Heart left ventricle (tissue), 16 donors: ENCODE results near the gene TRIM9. TPM values are rescaled to one million over a fixed set of nuclear protein-coding genes. Genes with fewer than 3 reads are reported as not detected.

Source experiments
- ATAC-seq, 4 donors: fragments of 200-7000 bp; cut with Tn5 transposase; one replicate each; pipeline ENCODE4 v1.9.1; 2020 to 2022; ENCODE audit warnings: moderate library complexity in 4 of 4, mild to moderate bottlenecking in 3 of 4, moderate number of reproducible peaks in 1 of 4
- DNase-seq, 5 donors: peaks; one replicate each; pipeline ENCODE4 v3.0.0-alpha.2; 2020
- H3K27ac ChIP-seq, 12 donors: fragments of 200-600 bp; sonication (generic) in 4 of 12; one replicate each; pipeline versions ENCODE4 v1.5.0 to v1.8.0; 2016 to 2022; ENCODE audit warnings: mild to moderate bottlenecking in 2 of 12
- H3K27me3 ChIP-seq, 9 donors: fragments of 200-600 bp; sonication (generic) in 2 of 9; one replicate each; pipeline versions ENCODE4 v1.5.1 to v1.8.0; 2016 to 2022; ENCODE audit warnings: mild to moderate bottlenecking in 3 of 9
- H3K36me3 ChIP-seq, 9 donors: fragments of 200-600 bp; sonication (generic) in 2 of 9; one replicate each; pipeline versions ENCODE4 v1.5.0 to v1.8.0; 2018 to 2022; ENCODE audit warnings: mild to moderate bottlenecking in 2 of 9
- H3K4me1 ChIP-seq, 12 donors: fragments of 200-600 bp; sonication (generic) in 4 of 12; one replicate each; pipeline versions ENCODE4 v1.5.0 to v1.8.0; 2016 to 2022; ENCODE audit warnings: mild to moderate bottlenecking in 3 of 12
- H3K4me3 ChIP-seq, 12 donors: fragments of 200-600 bp; sonication (generic) in 4 of 12; one replicate each; pipeline versions ENCODE4 v1.5.0 to v1.8.0; 2017 to 2022; ENCODE audit warnings: mild to moderate bottlenecking in 9 of 12, moderate library complexity in 4 of 12
- H3K9me3 ChIP-seq, 12 donors: fragments of 200-600 bp; sonication (generic) in 4 of 12; one replicate each; pipeline versions ENCODE4 v1.5.0 to v1.8.0; 2016 to 2022; ENCODE audit warnings: mild to moderate bottlenecking in 1 of 12
- POLR2A ChIP-seq, 2 donors: fragments of 450-650 bp; IDR thresholded peaks; one replicate each; pipeline ENCODE4 v1.6.1; 2017; ENCODE audit warnings: antibody characterized with exemption in 2 of 2, mild to moderate bottlenecking in 2 of 2, moderate library complexity in 2 of 2
- WGBS, 4 donors: extraction: QIAGEN DNeasy Blood & Tissue Kit in 2 of 4; methylation state at CpG; one replicate each; pipeline versions ENCODE4 v1.1.5 to v1.1.7; 2013 to 2018; 5-methylcytosine and 5-hydroxymethylcytosine counted together
- intact Hi-C, 10 donors: fragments of 100-400 bp; cut with DNase I; formaldehyde crosslinking; loops; one replicate each; pipeline versions ENCODE4 v1.11.1 to v1.14.2; 2022
- polyA plus RNA-seq, 2 donors: library from polyadenylated mRNA; stranded (reverse); fragments of 200-250 nt; gene quantifications; one replicate each; pipeline ENCODE4 v1.2.3, GENCODE V29; 2013
- total RNA-seq, 9 donors: library from RNA; depleted of rRNA in 2 of 9; stranded (reverse); fragments of >200 nt in 2 of 9; fragmentation: NEBNext Ultra II Directional in 3 of 9; extraction: Animal tissue kit (Norgen Biotek cat#: 25700) in 3 of 9; gene quantifications; one replicate each; pipeline versions ENCODE4 v1.1.0 to v1.2.4, GENCODE V29; 2016 to 2023
- TF ChIP-seq, protein P1 (sequence below), 12 donors: fragments of 200-600 bp; sonication (generic) in 4 of 12; IDR thresholded peaks; one replicate each; pipeline versions ENCODE4 v1.5.0 to v1.8.0; 2018 to 2022; ENCODE audit warnings: antibody characterized with exemption in 12 of 12, mild to moderate bottlenecking in 5 of 12
- donor health status: ischemic (EF 13 %, LVEDD 7.1; RV severe dilation, severe dysfunction).
- donor health status: healthy with polysubstance abuse.
- donor health status: DM: no; HTN: yes; CAD: no.
- donor health status: DM: no; HTN: no; CAD: no.
- donor health status: ischemic (EF 25% LVEDD 6.9; RV normal size, moderate dysfunction).
- donor health status: ischemic (EF 25% LVEDD 5.7; RV mildly dilated, moderate dysfunction).
- donor health status: healthy.
- donor health status: DM: yes; HTN: yes; CAD: no.
- donor health status: ischemic (EF 35%, LVEDD 5.7; RV mildly dilated, moderate dysfunction).
- donor health status: nonischemic (EF 11% LVEDD 7.7; RV severe dilation, severe dysfunction).
- donor health status: DM: yes; HTN: yes; CAD: no.
- donor health status: PGD.
- donor health status: ischemic (EF 29% LVEDD 5.4; RV normal size, mild dysfunction).
- donor health status: nonischemic (EF 23%, LVEDD 6.1; RV moderate dilation, normal function).

TRIM9 gene
- total and polyA plus RNA-seq, 11 donors = 0.20 to 1.7 (median 0.50) TPM

DNA sequence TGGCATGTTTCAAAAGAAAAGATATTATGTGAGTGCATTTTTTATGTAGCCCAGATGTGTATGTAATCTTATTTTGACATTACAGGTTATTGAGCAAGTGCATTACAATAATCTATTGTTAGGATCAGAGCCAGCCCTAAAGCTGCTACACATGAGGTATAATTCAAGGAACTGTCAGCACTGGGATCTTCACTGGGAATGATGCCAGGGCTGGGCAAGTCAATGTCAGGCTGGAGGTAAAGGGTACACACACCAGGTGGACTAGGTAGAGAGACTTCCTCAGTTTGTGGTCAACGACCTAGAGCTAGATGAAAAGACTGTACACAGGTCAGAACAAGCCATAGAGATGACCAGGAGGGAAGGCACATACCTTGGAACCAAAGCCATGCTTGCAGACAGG, 15.4 kb downstream of the TRIM9 start:
- Histone ChIP-seq H3K9me3 (no peaks in the 10 kb centered on the region), H3K36me3 (no peaks in the 10 kb centered on the region), H3K27ac (no peak overlapping the region), H3K4me1 (peaks cover 0 to 21% (median 3%) of the 10 kb centered on the region in 12 donors), H3K4me3 (no peak overlapping the region), H3K27me3 (no peaks in the 10 kb centered on the region)
- 16 to 59% (median 45%) methylated on average over 1 of the region's 1 CpG for WGBS, 4 donors
- no peak for TF ChIP-seq POLR2A (IDR thresholded peaks at IDR 0.05)
- no peak for ATAC-seq
- no peak for DNase-seq
- intact Hi-C loops = no loop called here

DNA sequence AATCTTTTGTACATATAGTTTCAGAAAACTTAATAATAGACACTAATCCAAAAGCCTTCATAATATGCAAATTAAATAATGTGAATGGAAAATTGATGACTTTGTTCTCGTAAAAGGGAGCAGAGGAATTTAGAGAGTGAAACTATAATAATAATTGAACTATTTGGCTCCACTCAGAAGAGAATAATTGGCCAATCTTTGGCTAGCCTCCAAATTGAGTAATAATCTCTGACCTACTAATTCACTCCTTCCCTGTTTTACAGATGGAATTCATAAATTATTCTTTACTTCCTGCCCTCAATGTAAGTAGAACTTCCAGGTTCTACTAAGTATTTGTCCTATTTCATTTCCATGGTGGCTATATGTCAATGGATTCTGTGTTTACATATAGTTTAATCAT, 15.8 kb downstream of the TRIM9 start:
- H3K4me3 ChIP-seq = no peak overlapping the region
- H3K9me3 ChIP-seq = no peaks in the 10 kb centered on the region
- no peak for TF ChIP-seq POLR2A (IDR thresholded peaks at IDR 0.05)
- TF ChIP-seq, protein P1, sequence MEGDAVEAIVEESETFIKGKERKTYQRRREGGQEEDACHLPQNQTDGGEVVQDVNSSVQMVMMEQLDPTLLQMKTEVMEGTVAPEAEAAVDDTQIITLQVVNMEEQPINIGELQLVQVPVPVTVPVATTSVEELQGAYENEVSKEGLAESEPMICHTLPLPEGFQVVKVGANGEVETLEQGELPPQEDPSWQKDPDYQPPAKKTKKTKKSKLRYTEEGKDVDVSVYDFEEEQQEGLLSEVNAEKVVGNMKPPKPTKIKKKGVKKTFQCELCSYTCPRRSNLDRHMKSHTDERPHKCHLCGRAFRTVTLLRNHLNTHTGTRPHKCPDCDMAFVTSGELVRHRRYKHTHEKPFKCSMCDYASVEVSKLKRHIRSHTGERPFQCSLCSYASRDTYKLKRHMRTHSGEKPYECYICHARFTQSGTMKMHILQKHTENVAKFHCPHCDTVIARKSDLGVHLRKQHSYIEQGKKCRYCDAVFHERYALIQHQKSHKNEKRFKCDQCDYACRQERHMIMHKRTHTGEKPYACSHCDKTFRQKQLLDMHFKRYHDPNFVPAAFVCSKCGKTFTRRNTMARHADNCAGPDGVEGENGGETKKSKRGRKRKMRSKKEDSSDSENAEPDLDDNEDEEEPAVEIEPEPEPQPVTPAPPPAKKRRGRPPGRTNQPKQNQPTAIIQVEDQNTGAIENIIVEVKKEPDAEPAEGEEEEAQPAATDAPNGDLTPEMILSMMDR (IDR thresholded peaks at IDR 0.05) = no peak
- intact Hi-C loops = no loop called here
- DNase-seq (no peak), ATAC-seq (no peak)
- no peak overlapping the region for H3K27ac ChIP-seq
- peaks cover 0 to 21% (median 3%) of the 10 kb centered on the region in 12 donors for H3K4me1 ChIP-seq
- 69 to 88% (median 76%) methylated on average over 1 of the region's 1 CpG for WGBS, 4 donors
- no peaks in the 10 kb centered on the region for H3K36me3 ChIP-seq
- no peaks in the 10 kb centered on the region for H3K27me3 ChIP-seq

DNA sequence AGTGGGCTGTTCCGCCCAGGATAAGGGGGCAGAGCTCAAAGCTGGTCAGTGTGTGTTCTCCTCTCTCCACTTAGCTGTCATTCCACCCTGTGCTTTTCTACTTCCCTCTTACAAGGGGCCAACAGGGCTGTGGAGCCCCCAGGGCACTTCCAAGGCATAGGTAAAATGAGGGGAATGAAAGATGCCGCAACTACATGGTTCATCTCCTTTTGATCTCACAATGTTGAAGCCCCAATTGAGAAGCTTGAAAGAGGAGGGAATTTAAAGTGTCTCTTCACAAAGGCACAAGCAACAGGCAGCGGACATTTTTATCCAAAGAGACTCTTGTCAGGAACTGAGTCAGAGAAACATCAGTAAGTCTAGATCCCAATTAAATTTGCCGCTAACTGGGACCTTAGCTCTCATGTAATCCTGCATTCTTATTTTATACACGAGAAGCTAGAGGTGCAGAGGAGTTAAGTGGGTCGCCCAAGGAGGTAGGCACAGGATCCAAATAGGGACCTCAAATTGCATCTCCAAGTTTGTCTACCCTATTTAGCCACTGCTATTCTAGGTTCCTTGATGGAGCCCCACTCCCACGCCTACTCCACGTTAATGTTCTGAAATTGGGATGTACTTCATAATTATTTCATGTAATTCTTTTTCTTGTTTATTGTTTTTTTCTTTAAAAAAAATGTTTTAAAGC, 20.1 kb downstream of the TRIM9 start:
- intact Hi-C loops = no loop called here
- Histone ChIP-seq H3K9me3 (peaks cover 0 to 14% (median 0%) of the 10 kb centered on the region in 12 donors), H3K4me1 (peaks cover 0 to 13% (median 0%) of the 10 kb centered on the region in 12 donors), H3K27ac (peak overlapping the region in 1 of 12 donors; percentile 6), H3K27me3 (no peaks in the 10 kb centered on the region), H3K4me3 (no peak overlapping the region), H3K36me3 (no peaks in the 10 kb centered on the region)
- DNase-seq = no peak
- TF ChIP-seq, protein P1 (IDR thresholded peaks at IDR 0.05) = no peak
- TF ChIP-seq POLR2A (IDR thresholded peaks at IDR 0.05) = no peak
- no peak for ATAC-seq
- 90 to 94% (median 91%) methylated on average over 8 of the region's 8 CpGs for WGBS, 4 donors

DNA sequence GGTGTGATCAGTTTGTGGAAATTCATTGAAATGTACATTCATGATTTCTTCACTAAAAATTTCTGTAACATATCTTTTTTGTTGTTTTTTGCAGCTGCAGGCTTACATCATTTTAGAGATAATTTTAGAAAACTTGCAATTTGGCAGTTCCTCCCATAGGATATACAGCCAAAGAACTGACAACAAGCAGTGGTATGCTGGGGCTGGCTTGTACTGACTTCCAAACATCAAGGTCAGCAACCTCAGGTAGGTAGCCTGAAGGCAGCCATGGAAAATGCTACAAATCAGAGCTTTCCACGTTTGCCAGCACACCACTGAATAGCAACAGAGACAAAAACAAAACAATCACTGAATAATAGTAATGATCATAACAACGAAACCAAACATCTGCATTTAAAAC, 21.2 kb downstream of the TRIM9 start:
- no peak overlapping the region for H3K4me3 ChIP-seq
- TF ChIP-seq POLR2A (IDR thresholded peaks at IDR 0.05) = no peak
- TF ChIP-seq, protein P1 (IDR thresholded peaks at IDR 0.05) = no peak
- ATAC-seq (peak in 1 of 4 donors; percentile 51), DNase-seq (no peak)
- H3K4me1 ChIP-seq = peaks cover 0 to 9% (median 0%) of the 10 kb centered on the region in 12 donors
- intact Hi-C loops = no loop called here
- no peak overlapping the region for H3K27ac ChIP-seq
- no peaks in the 10 kb centered on the region for H3K27me3 ChIP-seq
- no peaks in the 10 kb centered on the region for H3K36me3 ChIP-seq
- WGBS, 4 donors = 54 to 65% (median 57%) methylated on average over 2 of the region's 2 CpGs
- H3K9me3 ChIP-seq = peaks cover 0 to 14% (median 0%) of the 10 kb centered on the region in 12 donors

DNA sequence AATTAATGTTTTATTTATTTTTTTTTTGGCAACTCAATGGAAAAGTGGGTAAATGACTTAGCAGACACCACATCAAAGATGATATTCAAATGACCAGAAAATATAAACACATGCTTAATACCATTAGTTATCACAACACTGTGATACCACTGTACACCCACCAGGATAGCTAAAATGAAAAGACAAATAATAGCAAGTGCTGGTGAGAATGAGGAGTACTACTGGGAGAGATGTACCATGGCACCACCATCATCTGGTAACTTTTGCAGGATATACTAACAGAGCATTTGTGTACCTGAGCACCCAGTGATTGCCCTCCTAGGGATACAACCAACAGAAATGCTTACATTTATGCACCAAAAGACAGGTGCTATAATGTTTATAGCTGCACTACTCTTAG, 21.9 kb downstream of the TRIM9 start:
- no peaks in the 10 kb centered on the region for H3K27me3 ChIP-seq
- ATAC-seq (no peak), DNase-seq (no peak)
- peak overlapping the region in 1 of 12 donors; percentile 5 for H3K27ac ChIP-seq
- H3K36me3 ChIP-seq = no peaks in the 10 kb centered on the region
- no peak overlapping the region for H3K4me3 ChIP-seq
- TF ChIP-seq, protein P1 (IDR thresholded peaks at IDR 0.05) = no peak
- no peak for TF ChIP-seq POLR2A (IDR thresholded peaks at IDR 0.05)
- H3K4me1 ChIP-seq = peaks cover 0 to 9% (median 0%) of the 10 kb centered on the region in 12 donors
- intact Hi-C loops = no loop called here
- peaks cover 0 to 14% (median 0%) of the 10 kb centered on the region in 12 donors for H3K9me3 ChIP-seq
